Body of pancreas (tissue), 4 donors: ENCODE results near the gene LRP1.

Experiments
- POLR2A ChIP-seq, 3 donors: fragments of 450-650 bp; IDR thresholded peaks; one replicate each; pipeline ENCODE4 v1.6.1; 2016; ENCODE audit warnings: antibody characterized with exemption in 3 of 3, mild to moderate bottlenecking in 2 of 3
- TF ChIP-seq, protein P1 (sequence below), 7 experiments: fragments of 450-650 bp in 4 of 7; fragments of 200-600 bp in 3 of 7; sonication (generic) in 3 of 7; IDR thresholded peaks; one replicate each; pipeline ENCODE4 v1.5.1; 2016 to 2019; ENCODE audit warnings: antibody characterized with exemption in 7 of 7

DNA sequence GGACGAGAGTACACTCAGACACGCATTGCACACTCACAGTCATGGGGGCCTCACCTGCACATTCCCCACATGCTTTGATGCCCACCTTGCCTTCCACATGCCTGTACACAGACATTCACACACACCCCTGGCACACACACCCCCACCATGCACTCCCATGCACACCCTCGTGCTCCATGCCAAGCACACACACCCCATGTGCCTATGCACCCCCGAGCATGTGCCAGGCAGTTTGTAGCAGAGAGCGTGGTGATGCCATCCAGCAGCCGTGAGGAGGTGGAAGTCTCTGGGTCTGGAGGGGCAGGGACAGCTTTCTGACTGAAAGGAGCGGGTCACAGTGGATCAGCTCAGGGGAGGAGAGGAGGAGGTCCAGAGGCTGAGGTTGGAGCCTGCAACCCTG lies 77.6 kb downstream of the LRP1 start:
- TF ChIP-seq, protein P1, sequence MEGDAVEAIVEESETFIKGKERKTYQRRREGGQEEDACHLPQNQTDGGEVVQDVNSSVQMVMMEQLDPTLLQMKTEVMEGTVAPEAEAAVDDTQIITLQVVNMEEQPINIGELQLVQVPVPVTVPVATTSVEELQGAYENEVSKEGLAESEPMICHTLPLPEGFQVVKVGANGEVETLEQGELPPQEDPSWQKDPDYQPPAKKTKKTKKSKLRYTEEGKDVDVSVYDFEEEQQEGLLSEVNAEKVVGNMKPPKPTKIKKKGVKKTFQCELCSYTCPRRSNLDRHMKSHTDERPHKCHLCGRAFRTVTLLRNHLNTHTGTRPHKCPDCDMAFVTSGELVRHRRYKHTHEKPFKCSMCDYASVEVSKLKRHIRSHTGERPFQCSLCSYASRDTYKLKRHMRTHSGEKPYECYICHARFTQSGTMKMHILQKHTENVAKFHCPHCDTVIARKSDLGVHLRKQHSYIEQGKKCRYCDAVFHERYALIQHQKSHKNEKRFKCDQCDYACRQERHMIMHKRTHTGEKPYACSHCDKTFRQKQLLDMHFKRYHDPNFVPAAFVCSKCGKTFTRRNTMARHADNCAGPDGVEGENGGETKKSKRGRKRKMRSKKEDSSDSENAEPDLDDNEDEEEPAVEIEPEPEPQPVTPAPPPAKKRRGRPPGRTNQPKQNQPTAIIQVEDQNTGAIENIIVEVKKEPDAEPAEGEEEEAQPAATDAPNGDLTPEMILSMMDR (IDR thresholded peaks at IDR 0.05): no peak
- no peak for TF ChIP-seq POLR2A (IDR thresholded peaks at IDR 0.05)
